Astrocyte (in vitro differentiated cells and primary cell): Measurements from ENCODE around the gene GPR12. TPM values are rescaled to one million over a fixed set of nuclear protein-coding genes. Genes with fewer than 3 reads are reported as not detected.

Experiments used
- DNase-seq: peaks from one replicate; pipeline ENCODE4 v3.0.0-alpha.2; 2010; ENCODE audit warnings: low read depth
- FAIRE-seq: peaks from 2 replicates; lab custom pipeline; 2011; peaks lifted over from hg19 to GRCh38; lab: Jason Lieb, UNC
- H2AFZ ChIP-seq: 2 replicates; pipeline ENCODE4 v1.6.0; 2012; ENCODE audit warnings: low read depth, low read length, inconsistent platforms
- H3K27ac ChIP-seq: 2 replicates; pipeline ENCODE4 v1.5.1; 2011; ENCODE audit warnings: low read depth, low read length, inconsistent platforms
- H3K27me3 ChIP-seq: 2 replicates; pipeline ENCODE4 v1.6.0; 2011; ENCODE audit warnings: low read length, inconsistent platforms; ENCODE audit not compliant: insufficient read depth
- H3K36me3 ChIP-seq: 2 replicates; pipeline ENCODE4 v1.5.1; 2011; ENCODE audit warnings: low read length, inconsistent platforms; ENCODE audit not compliant: insufficient read depth
- H3K4me1 ChIP-seq: 2 replicates; pipeline ENCODE4 v1.5.1; 2011; ENCODE audit warnings: low read length, inconsistent platforms; ENCODE audit not compliant: insufficient read depth
- H3K4me2 ChIP-seq: 2 replicates; pipeline ENCODE4 v1.6.0; 2012; ENCODE audit warnings: low read length, inconsistent platforms
- H3K4me3 ChIP-seq: 2 replicates; pipeline ENCODE4 v1.5.1; 2011; ENCODE audit warnings: low read depth, mild to moderate bottlenecking, low read length, inconsistent platforms; ENCODE audit not compliant: insufficient read depth
- H3K79me2 ChIP-seq: 2 replicates; pipeline ENCODE4 v1.6.0; 2012; ENCODE audit warnings: mild to moderate bottlenecking, low read length, inconsistent platforms; ENCODE audit not compliant: insufficient read depth
- H3K9ac ChIP-seq: 2 replicates; pipeline ENCODE4 v1.6.0; 2012; ENCODE audit warnings: mild to moderate bottlenecking, low read length, inconsistent platforms
- H3K9me3 ChIP-seq: 2 replicates; pipeline ENCODE4 v1.5.1; 2012; ENCODE audit warnings: low read depth, mild to moderate bottlenecking, low read length, inconsistent platforms; ENCODE audit not compliant: insufficient read depth
- H4K20me1 ChIP-seq: 2 replicates; pipeline ENCODE4 v1.6.0; 2012; ENCODE audit warnings: low read length, inconsistent platforms; ENCODE audit not compliant: insufficient read depth
- H3K27ac Mint-ChIP-seq: one replicate; pipeline ENCODE4 v1.8.0; 2021; ENCODE audit warnings: mild to moderate bottlenecking, mixed read lengths; ENCODE audit not compliant: unreplicated experiment
- H3K27me3 Mint-ChIP-seq: one replicate; pipeline ENCODE4 v1.8.0; 2021; ENCODE audit warnings: low read depth, mixed read lengths; ENCODE audit not compliant: unreplicated experiment
- H3K36me3 Mint-ChIP-seq: one replicate; pipeline ENCODE4 v1.8.0; 2021; ENCODE audit warnings: low read depth, mixed read lengths; ENCODE audit not compliant: unreplicated experiment
- H3K4me1 Mint-ChIP-seq: one replicate; pipeline ENCODE4 v1.8.0; 2021; ENCODE audit warnings: low read depth, mixed read lengths; ENCODE audit not compliant: unreplicated experiment
- H3K4me3 Mint-ChIP-seq: one replicate; pipeline ENCODE4 v1.8.0; 2021; ENCODE audit warnings: mild to moderate bottlenecking, moderate library complexity, mixed read lengths; ENCODE audit not compliant: unreplicated experiment
- H3K9me3 Mint-ChIP-seq: one replicate; pipeline ENCODE4 v1.8.0; 2021; ENCODE audit warnings: mild to moderate bottlenecking, mixed read lengths; ENCODE audit not compliant: unreplicated experiment
- EZH2 ChIP-seq: IDR thresholded peaks from 2 replicates; pipeline ENCODE4 v1.6.1; 2012; ENCODE audit warnings: mild to moderate bottlenecking, low read length, inconsistent platforms; ENCODE audit not compliant: insufficient read depth
- total RNA-seq: library from RNA; stranded (reverse); gene quantifications from 2 replicates; pipeline ENCODE4 v1.2.1, GENCODE V29; 2021
- TF ChIP-seq, protein P1 (sequence below): IDR thresholded peaks from 2 replicates; pipeline ENCODE4 v1.5.1; 2011; ENCODE audit warnings: low read depth, mild to moderate bottlenecking, inconsistent platforms, low read length, moderate library complexity; ENCODE audit not compliant: insufficient read depth

Gene GPR12
- total RNA-seq, 1 donor from 2014 or later: not detected

- Mint-ChIP-seq H3K27me3 (peaks cover 14% of the 10 kb centered on the region), H3K36me3 (no peaks in the 10 kb centered on the region), H3K4me3 (no peak overlapping the region), H3K27ac (no peak overlapping the region), H3K9me3 (no peaks in the 10 kb centered on the region), H3K4me1 (no peaks in the 10 kb centered on the region)
- H3K27ac ChIP-seq: no peak overlapping the region
- H3K4me3 ChIP-seq: no peak overlapping the region
- no peak for DNase-seq
- no peak overlapping the region for H2AFZ ChIP-seq
- no peaks in the 10 kb centered on the region for H3K4me1 ChIP-seq
- H4K20me1 ChIP-seq: no peaks in the 10 kb centered on the region
- H3K79me2 ChIP-seq: no peaks in the 10 kb centered on the region
- no peak for FAIRE-seq
- no peaks in the 10 kb centered on the region for H3K36me3 ChIP-seq
- no peaks in the 10 kb centered on the region for H3K9me3 ChIP-seq
- TF ChIP-seq, protein P1, sequence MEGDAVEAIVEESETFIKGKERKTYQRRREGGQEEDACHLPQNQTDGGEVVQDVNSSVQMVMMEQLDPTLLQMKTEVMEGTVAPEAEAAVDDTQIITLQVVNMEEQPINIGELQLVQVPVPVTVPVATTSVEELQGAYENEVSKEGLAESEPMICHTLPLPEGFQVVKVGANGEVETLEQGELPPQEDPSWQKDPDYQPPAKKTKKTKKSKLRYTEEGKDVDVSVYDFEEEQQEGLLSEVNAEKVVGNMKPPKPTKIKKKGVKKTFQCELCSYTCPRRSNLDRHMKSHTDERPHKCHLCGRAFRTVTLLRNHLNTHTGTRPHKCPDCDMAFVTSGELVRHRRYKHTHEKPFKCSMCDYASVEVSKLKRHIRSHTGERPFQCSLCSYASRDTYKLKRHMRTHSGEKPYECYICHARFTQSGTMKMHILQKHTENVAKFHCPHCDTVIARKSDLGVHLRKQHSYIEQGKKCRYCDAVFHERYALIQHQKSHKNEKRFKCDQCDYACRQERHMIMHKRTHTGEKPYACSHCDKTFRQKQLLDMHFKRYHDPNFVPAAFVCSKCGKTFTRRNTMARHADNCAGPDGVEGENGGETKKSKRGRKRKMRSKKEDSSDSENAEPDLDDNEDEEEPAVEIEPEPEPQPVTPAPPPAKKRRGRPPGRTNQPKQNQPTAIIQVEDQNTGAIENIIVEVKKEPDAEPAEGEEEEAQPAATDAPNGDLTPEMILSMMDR: no peak
- no peak for TF ChIP-seq EZH2
- no peak overlapping the region for H3K4me2 ChIP-seq
- H3K27me3 ChIP-seq: no peaks in the 10 kb centered on the region
- H3K9ac ChIP-seq: no peak overlapping the region
Measured at GRCh38 chr13:26710166-26710565, 50.4 kb downstream of the GPR12 start.

- Histone ChIP-seq H4K20me1 (no peaks in the 10 kb centered on the region), H3K36me3 (no peaks in the 10 kb centered on the region), H3K27ac (no peak overlapping the region), H3K9me3 (no peaks in the 10 kb centered on the region), H3K4me2 (no peak overlapping the region), H3K27me3 (no peaks in the 10 kb centered on the region), H3K4me1 (no peaks in the 10 kb centered on the region), H3K79me2 (no peaks in the 10 kb centered on the region), H3K9ac (no peak overlapping the region), H3K4me3 (no peak overlapping the region), H2AFZ (no peak overlapping the region)
- H3K9me3 Mint-ChIP-seq: no peaks in the 10 kb centered on the region
- H3K4me3 Mint-ChIP-seq: no peak overlapping the region
- H3K36me3 Mint-ChIP-seq: no peaks in the 10 kb centered on the region
- no peak overlapping the region for H3K27ac Mint-ChIP-seq
- DNase-seq: no peak
- H3K4me1 Mint-ChIP-seq: no peaks in the 10 kb centered on the region
- peaks cover 14% of the 10 kb centered on the region for H3K27me3 Mint-ChIP-seq
- TF ChIP-seq, protein P1: no peak
- TF ChIP-seq EZH2: no peak
- no peak for FAIRE-seq
Measured at GRCh38 chr13:26709461-26709860, 51.1 kb downstream of the GPR12 start.

- Histone ChIP-seq H3K9ac (no peak overlapping the region), H3K27me3 (no peaks in the 10 kb centered on the region), H4K20me1 (no peaks in the 10 kb centered on the region), H3K4me2 (no peak overlapping the region), H3K79me2 (no peaks in the 10 kb centered on the region), H3K9me3 (no peaks in the 10 kb centered on the region), H3K36me3 (no peaks in the 10 kb centered on the region), H3K27ac (no peak overlapping the region), H3K4me3 (no peak overlapping the region), H2AFZ (no peak overlapping the region), H3K4me1 (no peaks in the 10 kb centered on the region)
- H3K36me3 Mint-ChIP-seq: no peaks in the 10 kb centered on the region
- H3K4me1 Mint-ChIP-seq: no peaks in the 10 kb centered on the region
- no peaks in the 10 kb centered on the region for H3K9me3 Mint-ChIP-seq
- no peak for TF ChIP-seq EZH2
- TF ChIP-seq, protein P1: no peak
- FAIRE-seq (no peak), DNase-seq (no peak)
- no peak overlapping the region for H3K4me3 Mint-ChIP-seq
- no peak overlapping the region for H3K27ac Mint-ChIP-seq
- peaks cover 14% of the 10 kb centered on the region for H3K27me3 Mint-ChIP-seq
Measured at GRCh38 chr13:26708007-26708297, 52.6 kb downstream of the GPR12 start.
